H1 (cell line): Measurements from ENCODE around the gene FBLN2. TPM values are rescaled to one million over a fixed set of nuclear protein-coding genes. Genes with fewer than 3 reads are reported as not detected.

Source experiments
- CTCF ChIA-PET: fragments of 300-600 bp; sonication (Branson Sonifier 250); formaldehyde crosslinking; loops from one replicate; lab custom pipeline; 2021; ENCODE audit not compliant: partially characterized antibody; lab: Charles Lee
- POLR2A ChIA-PET: fragments of 300-600 bp; sonication (Branson Sonifier 250); formaldehyde crosslinking; loops from one replicate; lab custom pipeline; 2021; ENCODE audit warnings: inconsistent platforms; ENCODE audit not compliant: partially characterized antibody; lab: Charles Lee
- DNase-seq, 2 experiments: peaks; one replicate each; pipeline versions ENCODE4 v3.0.0 to v3.0.0-alpha.2; 2010 to 2022; ENCODE audit warnings: low spot score in 2 of 2, low read depth in 1 of 2, mixed read lengths in 1 of 2
- FAIRE-seq: peaks from 2 replicates; lab custom pipeline; 2011; peaks lifted over from hg19 to GRCh38; lab: Jason Lieb, UNC
- H2AFZ ChIP-seq: 2 replicates; pipeline ENCODE4 v1.8.1; 2012; ENCODE audit warnings: low read length, inconsistent platforms
- H2AK5ac ChIP-seq: 2 replicates; pipeline ENCODE4 v1.6.1; 2013; ENCODE audit warnings: low read depth, low read length
- H2BK120ac ChIP-seq: replicated peaks from 2 replicates; pipeline ENCODE3; 2013; ENCODE audit warnings: low read depth, low read length, inconsistent platforms
- H2BK12ac ChIP-seq: 2 replicates; pipeline ENCODE4 v1.6.1; 2013; ENCODE audit warnings: low read depth, low read length
- H2BK15ac ChIP-seq: 2 replicates; pipeline ENCODE4 v1.6.1; 2013; ENCODE audit warnings: low read length
- H2BK20ac ChIP-seq: 2 replicates; pipeline ENCODE4 v1.6.1; 2013; ENCODE audit warnings: low read length
- H2BK5ac ChIP-seq: 2 replicates; pipeline ENCODE4 v1.6.1; 2013; ENCODE audit warnings: low read depth, low read length
- H3K14ac ChIP-seq: 2 replicates; pipeline ENCODE4 v1.6.1; 2013; ENCODE audit warnings: inconsistent platforms; ENCODE audit not compliant: insufficient read length
- H3K18ac ChIP-seq: 2 replicates; pipeline ENCODE4 v1.6.1; 2013; ENCODE audit warnings: low read length; ENCODE audit errors: extremely low read depth
- H3K23ac ChIP-seq: 2 replicates; pipeline ENCODE4 v1.6.1; 2013; ENCODE audit warnings: inconsistent platforms; ENCODE audit not compliant: insufficient read length
- H3K23me2 ChIP-seq: 2 replicates; pipeline ENCODE4 v1.6.1; 2013; ENCODE audit warnings: low read depth, low read length
- H3K27ac ChIP-seq: 2 replicates; pipeline ENCODE4 v1.6.1; 2011; ENCODE audit warnings: low read depth, low read length, inconsistent platforms
- H3K27me3 ChIP-seq, 4 experiments: replicated peaks in 1 of 4; 1 replicate in 1 of 4; 2 replicates in 3 of 4; pipeline versions ENCODE4 v1.6.1 to v1.8.1; 2011 to 2013; ENCODE audit warnings: low read length in 3 of 4, mild to moderate bottlenecking in 3 of 4, inconsistent platforms in 2 of 4, mixed read lengths in 2 of 4, moderate library complexity in 1 of 4; ENCODE audit not compliant: control insufficient read depth in 3 of 4, insufficient read depth in 3 of 4; ENCODE audit errors: extremely low read depth in 1 of 4
- H3K36me3 ChIP-seq, 4 experiments: 2 replicates each; pipeline versions ENCODE4 v1.6.1 to v1.8.1; 2011 to 2013; ENCODE audit warnings: mild to moderate bottlenecking in 4 of 4, low read length in 3 of 4, moderate library complexity in 2 of 4, control low read depth in 1 of 4, inconsistent platforms in 1 of 4; ENCODE audit not compliant: insufficient read depth in 4 of 4, control insufficient read depth in 2 of 4
- H3K4ac ChIP-seq: replicated peaks from 2 replicates; pipeline ENCODE3; 2013; ENCODE audit warnings: low read length, low read depth, mixed read lengths, inconsistent platforms; ENCODE audit not compliant: insufficient read length
- H3K4me1 ChIP-seq, 4 experiments: replicated peaks in 1 of 4; 1 replicate in 1 of 4; 2 replicates in 3 of 4; pipeline versions ENCODE4 v1.6.1 to v1.8.1; 2011 to 2013; ENCODE audit warnings: low read length in 3 of 4, inconsistent platforms in 2 of 4, mixed read lengths in 1 of 4; ENCODE audit not compliant: insufficient read depth in 4 of 4, control insufficient read depth in 3 of 4
- H3K4me2 ChIP-seq, 2 experiments: 2 replicates each; pipeline versions ENCODE4 v1.6.1 to v1.8.1; 2011 to 2013; ENCODE audit warnings: low read depth in 2 of 2, low read length in 2 of 2, control low read depth in 1 of 2, inconsistent platforms in 1 of 2, mild to moderate bottlenecking in 1 of 2; ENCODE audit not compliant: insufficient read depth in 1 of 2
- H3K4me3 ChIP-seq, 4 experiments: fragments of 200-600, 300-600 bp in 1 of 4; sonication (generic), shearing (Covaris generic), sonication (Bioruptor Twin) in 1 of 4; 2 replicates each; pipeline versions ENCODE4 v1.5.1 to v1.8.1; 2011 to 2016; ENCODE audit warnings: low read length in 4 of 4, low read depth in 3 of 4, control low read depth in 2 of 4, inconsistent platforms in 2 of 4, mild to moderate bottlenecking in 2 of 4, mixed read lengths in 1 of 4, moderate library complexity in 1 of 4; ENCODE audit not compliant: insufficient read depth in 2 of 4; ENCODE audit errors: extremely low read depth in 1 of 4
- H3K56ac ChIP-seq: replicated peaks from 2 replicates; pipeline ENCODE3; 2013; ENCODE audit warnings: low read depth, mild to moderate bottlenecking, mixed read lengths, low read length, inconsistent platforms; ENCODE audit not compliant: insufficient read length
- H3K79me1 ChIP-seq: 2 replicates; pipeline ENCODE4 v1.6.1; 2013; ENCODE audit warnings: low read depth, low read length, control low read depth
- H3K79me2 ChIP-seq, 2 experiments: 2 replicates each; pipeline versions ENCODE4 v1.6.1 to v1.8.1; 2012 to 2013; ENCODE audit warnings: low read length in 2 of 2, mild to moderate bottlenecking in 2 of 2, inconsistent platforms in 1 of 2; ENCODE audit not compliant: insufficient read depth in 2 of 2, control insufficient read depth in 1 of 2
- H3K9ac ChIP-seq, 4 experiments: replicated peaks in 1 of 4; 1 replicate in 1 of 4; 2 replicates in 3 of 4; pipeline versions ENCODE4 v1.6.1 to v1.8.1; 2011 to 2013; ENCODE audit warnings: low read depth in 3 of 4, low read length in 3 of 4, control low read depth in 2 of 4, mild to moderate bottlenecking in 2 of 4, moderate library complexity in 2 of 4, inconsistent platforms in 1 of 4; ENCODE audit errors: extremely low read depth in 1 of 4
- H3K9me3 ChIP-seq, 2 experiments: 2 replicates each; pipeline versions ENCODE4 v1.6.1 to v1.8.1; 2012 to 2013; ENCODE audit warnings: mild to moderate bottlenecking in 2 of 2, moderate library complexity in 2 of 2, control low read depth in 1 of 2, inconsistent platforms in 1 of 2, low read depth in 1 of 2, low read length in 1 of 2, mixed read lengths in 1 of 2; ENCODE audit not compliant: insufficient read depth in 2 of 2
- H4K20me1 ChIP-seq, 2 experiments: replicated peaks in 1 of 2; 2 replicates each; pipeline versions ENCODE3 to v1.8.1; 2011 to 2013; ENCODE audit warnings: inconsistent platforms in 2 of 2, low read length in 2 of 2, mild to moderate bottlenecking in 1 of 2; ENCODE audit not compliant: insufficient read depth in 2 of 2, control insufficient read depth in 1 of 2
- H4K5ac ChIP-seq: 2 replicates; pipeline ENCODE4 v1.6.1; 2013; ENCODE audit warnings: low read length, low read depth, mixed read lengths, inconsistent platforms; ENCODE audit not compliant: insufficient read length
- H4K8ac ChIP-seq: 2 replicates; pipeline ENCODE4 v1.8.0; 2013; ENCODE audit warnings: mild to moderate bottlenecking, moderate library complexity, low read length, inconsistent platforms; ENCODE audit not compliant: insufficient read depth; ENCODE audit errors: extremely low read depth
- H4K91ac ChIP-seq: replicated peaks from 2 replicates; pipeline ENCODE3; 2013; ENCODE audit warnings: low read length, mixed read lengths, inconsistent platforms; ENCODE audit not compliant: insufficient read length
- BCL11A ChIP-seq, 2 experiments: IDR thresholded peaks; one replicate each; pipeline ENCODE4 v1.6.1; 2011; ENCODE audit warnings: low read depth in 2 of 2, low read length in 2 of 2, mild to moderate bottlenecking in 2 of 2
- CHD1 ChIP-seq: IDR thresholded peaks from 2 replicates; pipeline ENCODE4 v1.6.1; 2012; ENCODE audit warnings: low read depth, low read length, improper control_type of control experiment
- GTF2F1 ChIP-seq: IDR thresholded peaks from 2 replicates; pipeline ENCODE4 v1.6.1; 2012; ENCODE audit warnings: low read depth, low read length, improper control_type of control experiment, borderline replicate concordance
- MAFK ChIP-seq: IDR thresholded peaks from 2 replicates; pipeline ENCODE4 v1.6.1; 2012; ENCODE audit warnings: low read depth, mild to moderate bottlenecking, improper control_type of control experiment, low read length
- NANOG ChIP-seq: IDR thresholded peaks from 2 replicates; pipeline ENCODE4 v1.6.1; 2011; ENCODE audit warnings: low read length, low read depth, mild to moderate bottlenecking, inconsistent platforms; ENCODE audit not compliant: insufficient read depth, poor library complexity, severe bottlenecking
- RBBP5 ChIP-seq: IDR thresholded peaks from 2 replicates; pipeline ENCODE4 v1.7.1; 2012; ENCODE audit warnings: low read depth, mild to moderate bottlenecking, inconsistent platforms, low read length, moderate library complexity, borderline replicate concordance
- SP4 ChIP-seq: IDR thresholded peaks from 2 replicates; pipeline ENCODE4 v1.6.1; 2012; ENCODE audit warnings: low read length, inconsistent platforms
- WGBS, 2 experiments: shearing (Covaris generic) in 1 of 2; methylation state at CpG; one replicate each; pipeline versions ENCODE4 v1.1.6 to v1.1.7; 2013 to 2015; ENCODE audit warnings: low lambda C conversion rate in 2 of 2, mixed read lengths in 2 of 2, inconsistent platforms in 1 of 2, low coverage in 1 of 2, missing lambda C conversion rate in 1 of 2; ENCODE audit not compliant: insufficient replicate concordance in 2 of 2, insufficient coverage in 1 of 2, insufficient read length in 1 of 2; ENCODE audit errors: extremely low coverage in 1 of 2, missing lambda C conversion rate in 1 of 2; 5-methylcytosine and 5-hydroxymethylcytosine counted together
- polyA plus RNA-seq, 7 experiments: library from polyadenylated mRNA; depleted of rRNA in 3 of 7; stranded (reverse) in 5 of 7; unstranded in 2 of 7; fragments of >200 nt in 5 of 7; fragments of 200-250 nt in 2 of 7; gene quantifications; 1 replicate in 5 of 7; 2 replicates in 1 of 7; 4 replicates in 1 of 7; pipeline versions ENCODE4 v1.2.1 to v1.2.3, GENCODE V29; 2011 to 2013; ENCODE audit warnings: missing spikeins in 2 of 7, mixed read lengths in 2 of 7
- total RNA-seq: library from RNA; stranded (reverse); fragmentation: NEBNext Ultra II Directional; extraction: Animal tissue kit (Norgen Biotek cat#: 25700); gene quantifications from 2 replicates; pipeline ENCODE4 v1.2.1, GENCODE V29; 2021
- TF ChIP-seq, protein P1 (sequence below): IDR thresholded peaks from 2 replicates; pipeline ENCODE4 v1.6.1; 2012; ENCODE audit warnings: inconsistent platforms
- TF ChIP-seq, protein P2 (sequence below): IDR thresholded peaks from 2 replicates; pipeline ENCODE4 v1.6.1; 2011; ENCODE audit warnings: low read depth, mild to moderate bottlenecking, low read length; ENCODE audit not compliant: insufficient read depth

The FBLN2 gene
- total and polyA plus RNA-seq, 2 of the 8 experiments (the other 6 are each of a cell fraction or from before 2014, with no cell fraction given) = 17.4 to 24.2 TPM

DNA sequence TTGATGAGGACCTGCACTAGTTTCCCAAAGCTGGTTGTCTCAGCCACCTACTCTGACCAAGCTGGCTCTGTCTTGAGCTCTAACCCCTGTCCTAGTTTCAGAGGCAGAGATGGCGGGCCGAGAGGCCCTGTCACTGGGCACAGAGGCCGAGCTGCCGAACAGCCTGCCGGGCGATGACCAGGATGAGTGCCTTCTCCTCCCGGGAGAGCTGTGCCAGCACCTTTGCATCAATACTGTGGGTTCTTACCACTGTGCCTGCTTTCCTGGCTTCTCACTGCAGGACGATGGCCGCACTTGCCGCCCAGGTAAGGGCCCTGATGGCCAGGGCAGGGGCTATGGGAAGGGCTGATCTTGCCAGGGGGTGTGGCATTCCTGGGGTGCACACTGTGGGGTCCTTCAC lies 69.1 kb downstream of the FBLN2 start:
- CTCF ChIA-PET = interaction anchor here (0.6 to 2.2 kb wide), 7 partner anchors 17 to 122 kb away, joined by 3 to 8 read pairs (median 3); no protein-coding TSS in a partner anchor
- H3K27me3 ChIP-seq = no peaks in the 10 kb centered on the region
- H2BK12ac ChIP-seq = no peak overlapping the region
- no peak overlapping the region for H2BK5ac ChIP-seq
- no peak overlapping the region for H4K5ac ChIP-seq
- no peaks in the 10 kb centered on the region; a peak in 2 of 4 replicates for H3K9me3 ChIP-seq
- peaks cover 17% of the 10 kb centered on the region; the same call in 1 of the 2 replicates for H3K23me2 ChIP-seq
- no peak overlapping the region for H3K4me3 ChIP-seq
- H4K91ac ChIP-seq = no peak overlapping the region
- DNase-seq (no peak), FAIRE-seq (no peak)
- no peak overlapping the region for H3K4ac ChIP-seq
- no peaks in the 10 kb centered on the region for H3K79me1 ChIP-seq
- H3K56ac ChIP-seq = no peak overlapping the region
- no peaks in the 10 kb centered on the region for H3K36me3 ChIP-seq
- TF ChIP-seq CHD1 (no peak), BCL11A (IDR thresholded peaks at IDR 0.05; ENCODE audit: low read depth in 2 of 2, low read length in 2 of 2) (no peak), SP4 (no peak), GTF2F1 (no peak), RBBP5 (no peak), NANOG (no peak), MAFK (no peak)
- TF ChIP-seq, protein P1, sequence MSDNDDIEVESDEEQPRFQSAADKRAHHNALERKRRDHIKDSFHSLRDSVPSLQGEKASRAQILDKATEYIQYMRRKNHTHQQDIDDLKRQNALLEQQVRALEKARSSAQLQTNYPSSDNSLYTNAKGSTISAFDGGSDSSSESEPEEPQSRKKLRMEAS = no peak
- TF ChIP-seq, protein P2, sequence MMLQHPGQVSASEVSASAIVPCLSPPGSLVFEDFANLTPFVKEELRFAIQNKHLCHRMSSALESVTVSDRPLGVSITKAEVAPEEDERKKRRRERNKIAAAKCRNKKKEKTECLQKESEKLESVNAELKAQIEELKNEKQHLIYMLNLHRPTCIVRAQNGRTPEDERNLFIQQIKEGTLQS = no peak
- H2AFZ ChIP-seq = no peak overlapping the region
- H2BK120ac ChIP-seq = no peak overlapping the region
- H4K8ac ChIP-seq = no peak overlapping the region
- no peak overlapping the region for H2BK15ac ChIP-seq
- H3K4me1 ChIP-seq = peaks cover 0 to 7% (median 3%) of the 10 kb centered on the region in 4 experiments; a peak in 3 of 7 replicates
- no peak overlapping the region for H3K27ac ChIP-seq
- 94% methylated on average over 9 of the region's 10 CpGs; no CpG with 5 or more reads in 1 of the 2 experiments for WGBS, 2 experiments
- peaks cover 0 to 9% of the 10 kb centered on the region in 2 experiments for H4K20me1 ChIP-seq
- no peaks in the 10 kb centered on the region for H3K79me2 ChIP-seq
- H3K23ac ChIP-seq = no peak overlapping the region
- H3K4me2 ChIP-seq = no peak overlapping the region
- H3K18ac ChIP-seq = no peak overlapping the region
- H2BK20ac ChIP-seq = no peak overlapping the region
- H3K14ac ChIP-seq = no peak overlapping the region
- POLR2A ChIA-PET = no interaction called here
- no peak overlapping the region for H3K9ac ChIP-seq
- H2AK5ac ChIP-seq = no peak overlapping the region
